Activated CD8-positive, alpha-beta memory T cell treated with anti-CD3 and anti-CD28 coated beads, Interleukin-2, amount 50 U/mL, for 1 hour (primary cell): Measurements from ENCODE around the gene VIT.
"Not testable (repeated sequence)": the region's sequence is repeated elsewhere in the genome, so short reads cannot be mapped to it uniquely, and the experiment has no call there.

Source experiments
- DNase-seq: peaks from one replicate; pipeline ENCODE4 v3.0.0-alpha.2; 2020; ENCODE audit errors: extremely low read depth

The VIT gene

DNA sequence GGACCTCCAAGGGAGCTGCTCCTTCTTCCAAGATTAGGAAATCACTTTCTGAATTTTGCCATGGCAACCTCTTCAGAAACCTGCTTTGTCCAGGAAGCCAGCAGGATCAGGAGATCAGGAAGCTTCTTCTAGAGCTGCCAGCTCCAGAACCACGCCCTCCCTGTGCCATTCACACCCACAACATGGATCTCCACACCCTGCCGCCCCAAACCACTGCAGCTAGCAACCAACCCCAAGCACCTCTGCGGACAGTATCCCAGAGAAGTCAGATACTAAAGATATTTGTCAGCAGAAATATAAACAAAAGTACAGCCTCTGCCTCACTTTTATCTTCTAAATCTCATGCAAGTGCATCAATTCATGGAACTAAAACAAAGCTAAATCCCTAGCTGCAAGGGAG is 106.4 kb downstream of the VIT start:
- DNase-seq, result no peak

DNA sequence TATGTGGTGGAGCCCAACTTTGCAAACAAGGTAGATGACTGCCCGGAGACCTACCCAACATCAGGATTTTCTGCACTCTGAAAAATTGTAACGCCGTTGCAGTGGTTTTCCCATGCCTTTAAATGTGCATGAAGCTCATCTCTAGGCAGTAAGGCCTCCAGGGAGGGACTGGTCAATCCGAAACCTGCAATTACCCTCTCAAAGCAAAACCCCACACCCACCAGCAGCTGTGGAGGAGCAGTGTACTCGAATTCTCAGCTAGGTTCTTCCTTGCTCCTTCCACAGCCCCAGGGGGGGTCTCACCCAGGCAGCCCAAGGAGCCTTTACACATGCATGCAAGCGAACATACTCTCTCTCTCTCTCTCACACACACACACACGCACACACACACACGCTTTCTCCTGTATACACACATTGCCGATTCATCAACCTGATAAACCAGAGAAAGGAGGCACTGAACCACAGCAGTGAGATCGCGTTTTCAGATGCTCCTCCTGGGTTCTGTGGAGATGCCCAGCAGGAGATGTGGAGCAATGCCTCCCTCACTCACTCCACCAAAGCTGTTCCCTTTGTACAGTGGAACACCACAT is 109.2 kb downstream of the VIT start:
- no peak for DNase-seq

DNA sequence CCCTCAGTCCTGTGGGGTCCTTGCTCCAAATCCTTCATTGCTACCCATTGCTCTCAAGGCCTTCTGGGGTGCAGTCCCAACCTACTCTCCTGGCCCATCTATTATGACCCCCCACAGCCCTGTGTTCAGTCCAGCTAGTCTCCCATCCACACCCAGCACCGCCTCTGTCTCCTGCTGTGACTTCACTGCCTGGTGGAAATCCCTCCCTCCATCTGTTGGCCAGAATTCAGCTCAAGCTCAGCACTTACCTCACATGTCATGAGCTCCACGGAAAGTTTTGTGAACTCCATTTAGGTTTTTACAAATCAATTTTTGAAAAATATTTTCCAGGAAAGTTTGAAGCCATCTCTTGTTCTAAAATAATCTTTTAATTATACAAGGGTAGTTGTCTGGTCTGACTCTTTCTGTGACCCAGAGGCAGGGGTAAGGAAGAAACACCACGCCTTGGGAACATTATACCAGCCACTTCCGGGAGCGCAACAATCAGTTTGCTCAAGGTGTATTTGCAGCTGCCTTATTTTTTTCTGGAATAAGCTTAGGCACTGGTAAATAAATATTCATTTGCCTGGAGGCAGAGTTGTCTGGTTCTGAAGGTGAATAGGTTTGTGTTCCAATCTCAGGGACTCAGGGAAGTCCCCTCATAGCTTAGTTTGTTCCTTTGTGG is 110.8 kb downstream of the VIT start:
- DNase-seq, result no peak

- no peak for DNase-seq
Observed at GRCh38 chr2:36808386-36809068, 112.0 kb downstream of the VIT start.

GRCh38 chr2:36809069-36809445 is 112.5 kb downstream of the VIT start:
- DNase-seq, result no peak

GRCh38 chr2:36811071-36811470 is 114.6 kb downstream of the VIT start:
- DNase-seq, result no peak

GRCh38 chr2:36812196-36812595 is 115.7 kb downstream of the VIT start:
- DNase-seq, result no peak

- DNase-seq, result no peak
Observed at GRCh38 chr2:36818542-36818941, 122.0 kb downstream of the VIT start.

DNA sequence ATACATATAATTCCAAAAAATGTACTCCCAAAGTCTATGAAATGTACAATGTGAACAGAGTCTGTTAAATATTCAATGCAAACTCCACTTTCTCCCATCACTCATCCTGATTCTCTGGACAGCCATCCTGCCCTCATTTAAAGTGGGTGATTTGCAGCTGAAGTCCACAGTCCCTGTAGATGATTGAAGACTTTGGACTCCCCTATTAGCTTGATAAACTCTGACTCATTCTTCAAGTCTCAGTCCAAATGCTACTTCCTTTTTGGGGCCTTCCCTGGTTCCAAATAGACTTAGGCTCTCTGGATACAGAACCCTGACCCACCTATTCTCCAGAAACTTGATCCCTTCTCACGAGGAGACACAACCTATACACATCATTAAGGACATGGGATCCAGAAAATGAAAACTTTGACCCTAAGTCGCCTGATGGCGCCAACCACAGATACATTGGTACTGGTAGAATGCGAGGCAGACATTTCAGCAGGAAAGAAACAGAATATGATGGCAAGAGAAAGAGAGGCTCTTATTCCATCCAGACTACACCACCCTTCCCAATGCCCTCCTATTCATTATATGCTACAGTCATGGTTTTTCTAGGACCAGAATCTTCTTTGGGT is 122.7 kb downstream of the VIT start:
- no peak for DNase-seq

GRCh38 chr2:36820942-36821605 is 124.6 kb downstream of the VIT start:
- DNase-seq, result no peak

GRCh38 chr2:36823862-36824261 is 127.4 kb downstream of the VIT start:
- no peak for DNase-seq

DNA sequence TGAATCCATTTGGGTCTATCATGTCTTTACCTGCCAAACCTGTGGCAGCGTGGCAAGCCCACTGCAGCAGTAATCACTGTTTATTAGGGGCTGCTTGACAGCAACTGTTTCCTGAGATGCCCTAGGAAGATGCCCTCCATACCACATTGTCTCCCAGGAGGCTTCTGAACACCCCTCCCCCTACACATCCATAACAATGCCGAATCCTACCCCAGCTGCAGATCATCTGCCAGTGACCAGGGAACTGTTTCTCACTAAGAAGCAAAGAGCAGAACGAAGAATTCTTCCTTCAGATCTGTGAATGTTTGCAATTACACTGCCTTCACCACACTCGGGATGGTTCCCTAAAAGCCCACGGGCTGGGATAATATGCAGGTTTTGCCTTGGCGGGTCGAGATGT is 127.8 kb downstream of the VIT start:
- DNase-seq, result no peak

DNA sequence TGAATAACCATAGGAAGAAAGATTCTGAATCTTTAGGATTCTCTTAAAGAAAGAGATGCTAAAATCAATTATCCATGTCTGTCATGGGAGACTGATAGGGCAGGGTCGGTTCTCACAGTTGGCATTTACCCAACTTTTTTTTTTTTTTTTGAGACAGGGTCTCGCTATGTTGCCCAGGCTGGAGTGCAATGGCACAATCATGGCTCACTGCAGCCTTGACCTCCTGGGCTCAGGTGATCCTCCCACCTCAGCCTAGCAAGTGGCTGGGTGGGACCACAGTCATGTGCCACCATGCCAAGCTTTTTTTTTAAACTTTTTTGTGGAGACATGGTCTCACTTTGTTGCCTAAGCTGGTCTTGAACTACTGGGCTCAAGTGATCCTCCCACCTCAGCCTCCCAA is 128.2 kb downstream of the VIT start:
- not testable (repeated sequence) for DNase-seq

DNA sequence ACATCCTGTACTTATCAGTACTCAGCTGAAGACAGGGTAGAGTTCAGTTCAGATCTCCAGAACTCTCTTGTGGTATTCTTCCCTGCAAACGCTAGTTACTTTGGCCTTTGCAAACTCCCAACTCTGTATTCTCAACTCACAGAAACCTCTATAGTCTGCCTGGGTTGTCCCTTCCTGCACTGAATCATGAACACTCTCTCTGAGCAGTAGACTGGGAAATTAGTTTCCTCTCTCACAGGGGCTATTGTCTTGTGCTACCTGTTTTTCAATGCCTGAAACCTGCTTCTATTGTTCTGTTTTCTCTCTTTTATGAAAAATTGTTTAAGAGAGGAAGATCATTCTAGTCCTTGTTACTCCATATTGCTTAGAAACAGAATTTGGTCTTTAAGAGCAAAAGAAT is 134.7 kb downstream of the VIT start:
- DNase-seq, result no peak

DNA sequence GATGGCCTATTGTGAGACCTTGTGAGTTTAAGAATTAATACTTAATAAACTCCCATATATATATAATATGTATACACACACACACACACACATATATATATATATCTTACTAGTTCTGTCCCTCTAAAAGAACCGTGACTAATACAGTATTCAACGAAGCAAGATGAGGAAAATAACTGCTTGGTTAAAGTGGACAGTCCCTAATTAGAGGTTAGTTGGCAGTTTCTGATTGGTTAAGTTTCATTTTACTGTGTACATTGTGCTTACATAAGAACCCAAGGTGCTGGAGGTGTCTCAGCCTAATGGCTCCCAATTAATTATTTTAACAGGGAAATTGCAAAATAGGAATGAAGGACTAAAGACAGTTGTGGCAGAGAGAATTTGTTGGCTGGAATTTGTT is 137.7 kb downstream of the VIT start:
- DNase-seq, result no peak

GRCh38 chr2:36834731-36835524 is 138.4 kb downstream of the VIT start:
- no peak for DNase-seq

- DNase-seq, result no peak
Observed at GRCh38 chr2:36839976-36840617, 143.6 kb downstream of the VIT start.

GRCh38 chr2:36843838-36844237 is 147.3 kb downstream of the VIT start:
- no peak for DNase-seq

DNA sequence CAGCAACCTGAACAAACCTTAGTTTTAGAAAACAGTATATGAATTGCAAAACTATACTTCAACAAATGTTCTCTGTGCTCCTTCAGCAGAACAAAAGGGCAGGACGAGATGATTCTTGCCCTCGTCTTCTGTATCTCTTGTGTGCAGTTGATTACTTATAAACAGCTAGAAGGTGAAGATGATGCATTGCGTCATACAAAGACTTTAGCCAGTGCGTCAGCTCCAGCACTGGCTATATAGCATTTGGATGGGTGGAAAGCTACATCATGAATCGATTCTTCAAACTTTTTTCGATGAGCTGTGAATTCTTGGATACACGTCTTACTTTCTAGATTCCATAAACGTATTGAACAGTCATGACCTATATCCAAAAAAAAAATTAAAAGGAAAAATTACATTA is 152.8 kb downstream of the VIT start:
- no peak for DNase-seq

DNA sequence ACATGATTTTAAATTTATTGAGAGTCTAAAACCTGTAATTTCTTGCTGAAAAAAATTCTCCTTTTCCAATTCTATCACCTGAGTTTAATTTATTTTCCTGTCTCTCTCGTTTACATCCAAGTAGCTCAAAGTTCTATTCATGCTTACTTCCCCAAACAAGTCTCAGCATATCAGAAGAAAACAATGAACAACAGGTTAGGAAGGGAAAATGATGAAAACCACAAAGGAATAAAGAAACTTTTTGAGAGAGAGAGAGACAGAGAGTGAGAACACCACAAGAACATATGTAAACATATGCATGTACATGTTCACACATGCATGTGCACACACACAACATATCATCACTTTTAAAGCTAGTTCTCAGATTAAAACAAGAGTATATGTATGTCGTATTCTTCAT is 157.7 kb downstream of the VIT start:
- DNase-seq, result no peak

DNA sequence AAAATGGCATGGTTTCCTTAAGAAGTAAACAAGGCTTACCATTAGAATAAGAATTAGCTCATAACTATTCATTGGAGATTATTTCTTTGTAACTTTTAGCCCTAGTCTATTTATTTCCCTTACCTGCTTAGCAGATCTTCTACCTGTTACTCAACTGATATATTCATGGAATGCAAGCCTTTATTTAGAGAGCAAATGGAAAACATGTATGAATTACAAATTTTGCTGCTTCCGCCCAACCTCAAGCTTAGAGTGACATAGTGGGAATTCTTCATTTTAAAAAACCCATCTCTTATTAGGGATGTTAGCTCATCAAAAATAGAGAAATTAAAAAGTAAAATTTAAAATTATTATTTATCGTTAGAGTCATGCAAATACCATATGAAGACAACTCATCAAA is 158.9 kb downstream of the VIT start:
- DNase-seq, result no peak
